ENCODE data around the gene C16orf95.
A peak's percentile ranks its signal among the peaks of the same experiment; 100 is the strongest.

Gene C16orf95

DNA sequence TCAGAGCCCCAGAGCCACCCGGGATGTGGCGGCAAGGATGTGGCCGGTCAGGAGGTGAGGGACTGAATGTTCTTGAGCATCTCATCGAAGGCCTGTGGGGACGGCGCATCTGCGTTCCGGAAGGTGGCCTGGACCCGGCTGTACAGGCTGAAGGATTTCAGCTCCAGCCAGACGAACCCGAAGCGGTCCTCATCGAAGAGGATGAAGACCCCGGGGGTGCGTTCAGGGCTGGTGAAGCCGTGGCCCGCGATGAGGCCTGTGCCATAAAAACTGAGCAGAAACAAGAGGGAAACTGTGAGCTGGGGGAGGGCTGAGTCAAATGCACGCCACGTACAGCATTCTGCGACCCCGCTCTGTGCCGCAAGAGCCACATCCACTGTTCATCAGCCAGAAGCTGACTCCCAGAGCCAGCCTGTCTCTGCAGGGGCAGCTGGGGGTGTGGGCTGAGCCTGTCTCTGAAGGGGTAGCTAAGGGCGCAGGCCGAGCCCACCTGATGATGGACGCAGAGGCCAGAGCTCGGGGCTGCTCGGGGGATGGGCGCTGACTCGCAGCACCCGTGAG lies 14.1 kb upstream of the C16orf95 start:
- DNase-seq: no peak

DNA sequence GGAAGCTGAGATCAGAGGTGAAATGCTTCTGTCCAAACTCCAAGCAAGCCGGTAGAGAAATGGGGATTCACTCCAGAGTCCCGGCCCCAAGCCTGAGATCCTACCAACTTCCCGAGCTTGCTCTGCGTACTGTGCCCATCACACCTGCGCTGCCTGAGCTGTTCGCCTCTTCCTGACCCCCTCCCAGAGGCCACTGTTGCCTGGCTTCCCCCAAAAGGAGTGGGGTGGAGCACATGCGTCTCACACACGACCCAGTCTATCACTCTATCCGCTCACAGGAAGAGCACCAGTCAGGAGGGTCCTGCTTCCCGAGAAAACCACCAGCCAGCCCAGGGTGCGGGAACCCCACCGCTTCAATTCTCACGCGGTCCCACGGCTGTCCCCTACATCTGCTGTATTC lies 13.5 kb upstream of the C16orf95 start:
- DNase-seq: no peak

DNA sequence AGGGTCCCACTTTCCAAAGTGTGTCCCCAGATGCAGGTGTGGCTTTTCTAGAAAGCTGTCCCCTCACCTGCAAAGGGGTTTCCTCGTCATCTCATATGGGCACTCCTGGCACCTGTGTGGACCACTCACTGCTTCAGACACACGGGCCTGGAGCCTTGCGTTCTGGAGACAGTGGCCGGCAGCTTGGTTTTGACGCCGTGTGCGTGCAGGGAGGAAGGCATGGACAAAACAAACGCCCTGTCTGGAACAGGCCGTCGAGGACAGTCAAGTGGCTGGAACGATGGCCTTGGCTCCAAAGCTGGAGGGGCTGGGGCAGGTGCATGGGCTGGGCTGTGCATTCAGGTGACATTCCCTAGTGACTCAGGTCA lies 13.0 kb upstream of the C16orf95 start:
- no peak for DNase-seq

DNA sequence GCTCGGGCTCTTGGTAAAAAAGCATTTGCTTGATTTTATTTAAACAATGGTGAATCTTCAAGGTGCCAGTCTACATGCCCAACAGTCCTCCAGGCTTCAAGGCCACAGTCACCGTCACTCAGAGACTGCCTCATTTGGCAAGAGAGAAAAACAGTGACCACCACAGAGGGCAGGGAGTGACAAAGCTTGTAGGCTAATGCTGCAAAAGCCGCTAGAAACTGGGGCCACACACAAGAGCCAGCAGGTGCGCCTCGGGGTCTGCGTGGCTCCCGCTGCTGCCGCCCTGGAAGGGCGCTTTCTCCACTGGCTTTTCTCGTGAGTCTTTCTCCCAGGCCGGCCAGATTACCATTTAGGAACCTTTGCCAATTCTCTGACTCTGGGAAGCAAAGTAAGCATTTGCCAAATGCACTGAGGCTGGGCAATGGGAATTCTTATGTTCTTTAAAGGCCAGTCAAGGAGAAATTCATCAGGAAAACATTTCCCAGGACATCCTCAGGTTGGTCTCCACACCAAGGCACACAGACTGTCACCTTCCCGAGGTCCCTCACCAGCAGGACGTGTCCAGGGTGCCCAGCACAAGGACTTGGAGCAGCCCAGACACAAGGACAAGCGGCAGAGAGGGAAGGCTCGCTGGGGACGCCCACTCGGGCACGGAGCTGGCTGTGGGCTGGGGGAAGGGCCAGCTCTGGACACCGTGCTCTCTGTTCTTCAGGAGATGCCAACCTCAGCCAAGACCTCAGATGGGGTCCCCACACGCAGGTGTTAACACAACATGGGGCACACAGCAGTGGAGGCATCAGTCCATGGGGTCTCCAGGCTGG lies 12.5 kb upstream of the C16orf95 start:
- DNase-seq: no peak

DNA sequence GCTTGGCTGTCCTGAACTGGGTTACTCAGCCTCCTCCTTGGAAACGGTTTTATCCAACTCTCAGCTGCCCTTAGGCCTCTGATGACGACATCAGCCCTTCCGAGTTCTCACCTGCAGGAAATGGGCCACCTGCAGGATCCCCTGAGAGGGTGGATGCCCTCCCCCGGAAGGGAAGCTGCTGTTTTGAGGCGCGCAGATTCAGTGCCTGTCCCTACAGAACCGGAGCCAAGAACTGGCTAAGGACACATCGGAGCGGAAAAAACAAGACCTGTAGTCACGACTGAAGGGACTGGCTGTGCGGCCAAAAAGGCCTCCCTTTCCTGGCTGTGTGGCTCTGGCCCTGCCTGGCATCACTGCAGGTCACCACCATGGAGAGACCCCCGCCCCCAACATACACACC lies 11.7 kb upstream of the C16orf95 start:
- DNase-seq: no peak

DNA sequence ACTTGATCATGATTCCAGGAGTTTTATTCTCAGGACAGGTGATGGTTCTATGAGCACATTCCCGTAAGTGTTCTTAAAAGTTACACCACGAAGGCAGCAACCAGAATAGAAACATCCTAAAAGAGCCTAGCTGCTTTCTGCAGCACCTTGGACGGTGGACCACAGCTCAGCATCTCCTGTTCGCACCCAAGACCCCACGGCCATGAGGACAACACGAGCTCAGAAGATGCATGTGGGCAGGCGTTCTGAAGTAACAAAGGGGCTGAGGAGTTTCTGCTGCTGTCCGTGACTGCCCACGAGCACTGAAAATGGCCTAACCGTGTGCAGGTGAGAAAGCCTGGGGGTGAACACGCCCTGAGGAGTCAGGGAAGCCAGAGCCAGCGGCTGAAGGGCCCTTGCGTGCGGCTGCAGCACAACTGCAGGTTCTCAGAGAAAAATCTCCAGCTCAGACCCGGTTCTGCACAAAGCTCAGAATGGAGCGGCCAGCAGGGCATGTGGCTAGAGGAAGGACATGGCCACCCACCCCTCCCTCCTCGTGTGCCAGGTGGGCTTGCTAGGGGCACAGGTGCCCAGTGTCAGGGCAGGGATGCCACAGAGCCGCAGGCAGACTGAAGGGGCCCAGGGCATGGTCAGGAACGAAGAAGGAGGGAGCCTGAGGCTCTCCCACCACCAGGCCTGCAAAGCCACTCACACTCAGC lies 10.8 kb upstream of the C16orf95 start:
- DNase-seq: no peak

DNA sequence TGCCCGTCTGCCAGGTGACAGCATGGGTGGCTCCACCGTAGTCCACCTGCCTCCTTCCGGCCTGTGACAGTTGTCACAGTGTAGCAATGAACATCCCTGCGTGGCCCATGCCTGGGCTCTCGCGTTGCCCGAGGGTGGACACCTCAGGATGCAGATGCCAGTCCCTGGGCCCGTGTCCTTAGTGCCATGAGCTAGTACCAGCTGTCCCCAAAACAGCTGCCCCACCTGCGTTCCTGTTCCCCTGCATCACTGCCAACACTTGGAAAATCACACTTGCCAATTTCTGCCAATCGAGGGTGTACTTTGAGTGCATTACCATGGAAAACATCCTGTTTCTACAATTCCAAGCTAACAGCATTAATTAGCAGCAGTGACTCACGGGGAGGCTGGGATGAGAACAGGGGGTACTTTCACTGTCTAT lies 9.0 kb upstream of the C16orf95 start:
- no peak for DNase-seq

DNA sequence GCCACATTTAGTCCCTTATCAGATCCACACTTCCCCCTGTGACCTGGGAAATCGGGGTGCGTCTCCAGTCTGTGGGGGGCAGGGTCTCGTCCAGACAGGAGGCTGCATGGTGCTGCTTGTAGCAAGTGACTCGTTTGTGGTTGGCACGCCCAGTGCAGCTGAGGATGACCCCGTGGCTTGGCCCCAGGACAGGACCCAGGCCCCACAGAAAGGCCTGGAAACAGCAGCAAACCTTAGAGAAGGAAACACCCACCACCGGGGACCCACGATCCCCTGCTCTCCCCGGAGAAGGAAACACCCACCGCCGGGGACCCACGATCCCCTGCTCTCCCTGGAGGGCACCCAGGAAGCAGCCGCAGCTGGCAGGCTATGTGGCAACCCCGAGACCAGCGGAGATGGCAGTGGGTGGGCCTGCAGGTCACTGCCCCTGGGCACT lies 8.2 kb upstream of the C16orf95 start:
- no peak for DNase-seq

DNA sequence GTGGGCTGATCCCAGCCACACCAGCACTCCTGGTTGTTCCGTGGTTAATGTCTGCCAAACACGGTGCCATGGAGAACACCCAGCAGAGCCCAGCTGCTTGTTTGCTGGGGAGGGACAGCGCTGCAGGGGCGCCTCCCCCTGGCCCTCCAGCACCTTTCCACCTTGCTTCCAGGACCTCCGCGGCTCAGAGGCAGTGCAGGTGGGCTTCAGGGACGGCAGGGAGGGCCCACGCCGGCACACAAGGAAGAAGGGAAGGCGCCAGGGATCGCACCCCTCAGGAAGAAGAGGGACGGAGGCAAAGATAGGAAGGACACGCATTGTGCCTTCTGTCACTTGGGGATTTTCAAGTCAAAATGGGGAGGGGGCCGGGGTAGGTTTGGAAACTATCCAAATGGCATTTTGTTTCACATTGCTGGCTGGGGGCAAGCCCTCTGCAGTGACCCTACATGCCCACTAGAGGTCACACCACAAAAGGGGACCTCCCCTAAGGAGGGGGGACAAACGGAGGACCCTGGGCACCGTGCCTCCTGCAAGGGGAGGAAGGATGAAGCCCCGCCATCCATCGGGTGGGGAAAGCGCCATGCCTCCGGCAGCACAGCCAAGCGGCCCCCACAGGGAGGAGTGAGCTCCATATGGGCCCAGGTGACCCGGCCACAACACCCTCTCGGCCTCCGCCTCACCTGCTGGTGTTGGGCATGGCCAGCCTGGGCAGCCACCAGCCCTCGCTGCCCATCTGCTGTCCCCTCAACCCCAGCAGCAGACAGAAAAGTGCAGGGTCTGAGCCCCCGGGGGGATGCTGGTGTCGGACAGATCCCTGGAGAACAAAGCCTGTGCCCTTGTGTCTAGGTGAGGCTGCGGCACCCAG lies 7.5 kb upstream of the C16orf95 start:
- peak; percentile 58 for DNase-seq

DNA sequence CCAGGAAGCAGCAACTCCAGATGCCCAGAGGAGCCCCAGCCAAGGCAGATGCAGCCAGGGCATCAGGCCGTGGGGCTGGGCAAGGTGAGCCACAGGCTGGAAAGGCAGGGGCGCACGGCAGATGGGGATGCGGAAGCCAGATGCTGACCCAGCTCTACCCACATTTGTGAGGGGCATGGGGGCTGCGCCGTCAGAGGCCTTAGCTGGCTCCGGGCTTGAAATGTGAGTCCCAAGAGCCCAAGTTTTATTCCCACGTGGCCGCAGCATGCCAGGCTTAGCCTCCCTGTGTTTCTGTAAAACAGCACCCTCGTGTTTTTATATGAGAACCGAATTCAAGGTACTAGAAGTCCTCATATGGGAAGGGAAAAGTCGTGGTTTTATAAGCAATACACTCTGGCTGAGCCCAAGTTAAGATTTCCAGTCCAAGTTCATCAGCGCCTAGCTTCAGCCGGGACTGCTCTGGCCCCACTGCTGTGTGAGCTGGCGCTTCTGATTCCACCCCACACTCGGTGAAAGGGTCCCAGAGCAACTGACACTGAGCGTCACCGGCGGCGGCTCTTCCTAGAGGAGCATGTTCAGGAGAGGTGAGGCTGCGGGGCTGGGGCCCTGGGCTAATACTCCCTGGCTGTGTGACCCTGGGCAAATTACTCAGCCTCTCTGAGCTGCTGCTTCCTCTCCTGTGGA lies 6.7 kb upstream of the C16orf95 start:
- DNase-seq: no peak

DNA sequence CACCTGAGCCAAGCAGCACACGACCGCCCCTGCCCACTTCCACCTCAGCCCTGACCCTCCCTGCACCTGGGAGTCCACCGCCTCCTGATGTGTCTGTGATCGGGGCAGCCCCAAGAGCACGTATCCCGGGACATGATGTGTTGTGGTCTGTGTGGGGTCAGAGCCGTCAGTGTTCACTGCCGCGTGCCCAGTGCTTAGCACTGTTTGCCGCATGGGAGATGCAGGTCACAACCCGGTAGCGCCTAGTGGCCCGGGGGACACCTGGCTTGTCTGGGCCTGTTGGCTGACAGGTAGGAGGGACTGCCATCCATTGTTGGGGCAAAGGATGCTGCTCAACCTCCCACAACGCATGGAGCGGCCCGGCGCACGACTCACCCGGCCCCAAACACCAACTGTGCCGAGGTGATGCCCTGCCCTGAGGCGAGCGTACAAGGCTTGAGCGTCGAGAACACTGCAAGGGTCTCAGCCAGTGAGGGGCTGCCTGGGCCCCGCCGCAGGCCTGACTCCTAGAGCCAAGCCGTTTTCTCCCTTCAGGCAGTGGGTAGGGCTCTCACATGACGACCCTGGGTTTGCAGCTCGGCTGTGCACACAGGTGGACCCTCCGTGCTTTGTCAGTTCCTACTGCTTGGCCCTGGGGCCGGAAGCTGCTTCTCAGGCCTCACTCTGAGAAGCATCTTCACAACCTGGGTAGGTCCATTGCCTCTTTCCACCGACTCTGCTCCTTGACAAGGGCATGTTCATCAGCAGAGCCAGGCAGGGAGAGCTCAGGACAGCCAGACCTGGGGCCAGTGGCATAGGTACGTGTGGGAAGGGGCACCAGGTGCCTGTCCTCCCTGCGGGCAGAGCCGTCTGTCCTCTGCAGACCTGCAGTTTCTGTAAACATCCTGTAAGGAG lies 5.9 kb upstream of the C16orf95 start:
- no peak for DNase-seq

DNA sequence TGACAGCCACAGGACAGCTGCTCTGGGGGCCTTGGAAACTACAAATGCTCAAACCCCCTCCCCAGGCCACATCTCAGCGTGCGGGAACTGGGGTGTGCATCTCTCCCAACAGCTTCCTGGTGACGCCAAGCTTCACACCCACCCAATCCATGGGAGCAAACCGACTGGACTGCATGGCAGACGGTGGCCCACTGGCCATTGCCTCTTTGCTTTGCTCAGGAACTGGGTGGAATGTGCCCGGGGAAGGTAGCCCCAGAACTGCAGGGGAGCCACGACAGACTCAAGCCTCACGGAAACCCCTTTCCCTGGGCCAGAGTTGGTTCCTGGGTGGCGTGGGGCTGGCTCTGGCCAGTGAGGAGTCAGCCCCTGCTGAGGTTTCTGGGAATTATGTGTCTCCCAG lies 5.2 kb upstream of the C16orf95 start:
- no peak for DNase-seq

DNA sequence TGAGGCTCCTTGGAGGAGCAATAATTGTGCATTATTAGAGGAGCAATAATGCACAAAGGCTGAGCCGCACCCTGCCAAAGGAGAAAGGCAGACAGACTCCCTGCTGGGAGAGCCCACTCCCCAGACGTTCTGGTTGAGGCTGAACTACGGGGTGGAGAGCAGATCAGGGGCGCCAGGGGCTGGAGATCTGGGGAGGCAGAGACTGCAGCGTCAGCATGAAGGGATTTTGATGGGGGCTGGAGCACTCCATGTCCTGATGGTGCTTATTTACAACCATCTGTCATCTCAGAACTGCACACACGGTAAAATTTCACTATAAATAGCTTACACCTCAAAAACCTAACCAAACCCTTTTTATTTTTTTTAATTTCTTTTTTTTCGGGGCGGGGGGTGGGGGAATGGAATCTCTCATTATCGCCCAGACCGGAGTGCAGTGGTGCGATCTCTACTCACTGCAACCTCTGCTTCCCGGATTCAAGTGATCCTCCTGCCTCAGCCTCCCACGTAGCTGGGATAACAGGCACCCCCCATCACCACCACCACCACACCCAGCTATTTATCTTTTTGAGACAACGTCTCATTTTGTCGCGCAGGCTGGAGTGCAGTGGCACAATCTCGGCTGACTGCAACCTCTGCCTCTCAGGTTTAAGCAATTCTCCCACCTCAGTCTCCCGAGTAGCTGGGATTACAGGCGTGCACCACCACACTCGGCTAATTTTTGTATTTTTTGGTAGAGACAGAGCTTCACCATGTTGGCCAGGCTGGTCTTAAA lies 4.3 kb upstream of the C16orf95 start:
- no peak for DNase-seq

DNA sequence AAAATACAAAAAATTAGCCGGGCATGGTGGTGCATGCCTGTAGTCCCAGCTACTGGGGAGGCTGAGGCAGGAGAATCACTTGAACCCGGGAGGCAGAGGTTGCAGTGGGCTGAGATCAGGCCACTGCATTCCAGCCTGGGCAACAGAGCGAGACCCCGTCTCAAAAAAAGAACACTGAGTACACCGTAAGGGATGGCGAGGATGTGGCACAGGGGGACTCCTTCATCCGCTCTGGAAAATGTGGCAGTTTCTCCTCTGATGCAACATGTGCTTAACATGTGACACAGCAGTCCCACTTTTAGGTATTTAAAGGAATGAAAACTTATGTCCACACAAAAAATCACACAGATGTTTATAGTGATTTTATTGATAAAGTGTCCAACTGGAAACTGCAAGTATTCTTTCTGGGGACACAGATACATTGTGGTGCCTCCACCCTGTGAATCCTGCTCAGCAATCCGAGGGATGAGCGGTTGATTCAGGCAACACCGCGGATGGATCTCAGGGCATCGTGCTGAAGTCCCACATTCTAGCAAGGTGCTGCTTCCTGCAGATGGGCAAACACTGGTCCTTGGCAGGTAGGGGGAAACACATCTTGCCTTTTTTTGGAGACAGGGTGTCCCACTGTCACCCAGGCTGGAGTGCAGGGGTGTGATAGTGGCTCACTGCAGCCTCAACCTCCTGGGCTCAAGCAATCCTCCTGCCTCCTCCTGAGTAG lies 3.5 kb upstream of the C16orf95 start:
- DNase-seq: no peak

DNA sequence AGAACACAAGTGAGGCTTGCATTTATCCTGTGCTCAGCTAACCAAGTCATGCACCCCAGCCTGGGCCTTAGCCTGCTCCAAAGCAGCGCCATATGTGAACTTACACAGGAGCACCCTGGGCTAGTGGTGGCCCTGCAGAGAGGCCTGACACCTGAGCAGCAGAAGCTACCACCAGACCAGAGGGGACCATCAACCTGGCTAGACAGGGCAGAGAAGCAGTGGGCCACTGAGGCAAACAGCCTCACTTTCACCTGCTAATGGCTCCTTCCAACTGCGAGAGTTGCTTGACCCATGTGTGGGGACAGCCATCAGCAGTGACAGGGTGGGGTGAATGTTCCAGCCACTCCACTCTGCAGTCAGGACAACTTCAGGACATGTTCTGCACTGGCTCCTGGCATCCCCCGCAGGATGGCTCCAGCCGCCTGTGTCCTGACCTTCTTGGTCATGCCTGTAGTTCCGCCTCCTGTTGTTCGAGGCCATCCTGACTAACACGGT lies 2.9 kb upstream of the C16orf95 start:
- no peak for DNase-seq

DNA sequence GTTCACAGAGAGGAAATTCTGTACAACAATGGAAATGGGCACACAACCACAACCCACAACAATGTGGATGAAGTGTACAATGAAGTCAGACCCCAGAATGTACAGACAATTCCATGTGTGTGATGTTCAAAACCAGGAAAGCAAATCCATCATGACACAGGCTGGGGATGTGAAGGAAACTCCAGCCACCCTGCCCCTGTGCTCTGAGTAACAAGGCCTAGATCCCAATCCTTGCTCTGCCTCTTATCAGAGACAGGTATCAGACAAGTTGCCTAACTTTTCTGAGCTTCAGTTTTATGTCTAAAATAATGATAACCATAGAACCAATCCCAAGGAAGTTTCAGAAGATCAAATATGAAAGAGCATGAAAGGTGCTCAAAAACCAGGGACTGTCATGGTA lies 1.8 kb upstream of the C16orf95 start:
- no peak for DNase-seq

DNA sequence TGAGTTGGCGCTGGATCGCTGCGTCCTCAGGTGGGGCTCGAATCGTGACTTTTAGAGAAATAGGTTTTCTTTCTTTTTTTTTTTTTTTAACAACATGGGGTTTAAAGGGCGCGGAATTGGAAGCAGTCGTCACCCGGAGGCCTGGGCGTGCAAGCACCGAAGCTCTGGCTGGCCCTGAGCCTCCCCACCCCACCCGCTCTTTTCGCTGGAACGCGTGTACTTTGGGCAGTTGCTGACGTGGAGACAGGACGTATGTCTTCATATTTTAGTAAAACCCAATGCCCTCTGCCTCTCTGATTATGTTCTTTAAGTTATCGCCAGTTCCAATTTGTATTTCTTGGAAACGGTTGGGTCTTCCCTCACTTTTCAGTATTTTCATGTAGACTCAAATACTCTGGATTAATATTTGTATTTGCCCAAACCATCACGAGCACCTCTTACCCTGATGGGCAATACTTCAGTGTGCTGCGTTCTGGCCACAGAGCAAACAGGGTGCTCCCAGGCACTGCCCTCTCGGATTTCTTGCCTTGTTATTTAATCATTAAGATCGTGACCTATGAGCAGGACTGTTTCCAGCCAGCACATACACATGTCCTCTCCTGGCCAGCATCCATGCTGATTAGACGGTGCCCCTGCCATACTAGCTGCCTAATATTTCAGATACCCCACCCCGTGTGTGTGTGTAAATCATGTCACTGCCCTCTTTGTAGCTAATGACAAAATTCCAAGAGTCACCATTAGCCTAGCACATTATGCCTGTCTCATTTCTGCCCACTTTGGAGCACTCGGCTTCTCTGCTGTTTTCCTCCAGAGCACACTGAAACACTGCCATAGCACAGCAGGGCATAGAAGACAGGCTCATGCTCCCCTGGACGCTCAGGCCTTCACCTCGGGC lies 805 bp upstream of the C16orf95 start:
- DNase-seq: no peak

DNA sequence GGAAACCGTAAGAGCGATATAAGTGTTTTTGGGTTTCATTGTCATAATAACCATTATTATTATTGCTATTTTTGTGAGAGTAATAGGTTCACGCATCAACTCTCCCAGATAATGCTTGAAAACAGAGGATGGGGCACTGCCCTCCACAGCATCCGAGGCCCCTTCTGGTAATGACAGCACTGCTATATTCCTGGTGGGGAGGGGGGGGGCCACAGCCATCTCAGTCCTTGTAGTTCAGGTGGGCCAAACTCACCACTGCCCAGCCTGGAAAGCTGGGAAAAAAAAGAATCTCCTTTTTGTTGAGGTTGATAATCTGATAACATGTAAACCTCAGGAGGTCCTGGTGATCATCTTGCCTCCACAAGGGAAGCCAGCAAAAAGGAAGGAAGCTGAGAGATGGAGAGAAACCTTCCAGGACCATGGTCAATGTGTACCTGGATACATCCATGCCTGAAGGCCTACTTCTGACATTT lies 706 bp downstream of the C16orf95 start:
- DNase-seq: no peak

DNA sequence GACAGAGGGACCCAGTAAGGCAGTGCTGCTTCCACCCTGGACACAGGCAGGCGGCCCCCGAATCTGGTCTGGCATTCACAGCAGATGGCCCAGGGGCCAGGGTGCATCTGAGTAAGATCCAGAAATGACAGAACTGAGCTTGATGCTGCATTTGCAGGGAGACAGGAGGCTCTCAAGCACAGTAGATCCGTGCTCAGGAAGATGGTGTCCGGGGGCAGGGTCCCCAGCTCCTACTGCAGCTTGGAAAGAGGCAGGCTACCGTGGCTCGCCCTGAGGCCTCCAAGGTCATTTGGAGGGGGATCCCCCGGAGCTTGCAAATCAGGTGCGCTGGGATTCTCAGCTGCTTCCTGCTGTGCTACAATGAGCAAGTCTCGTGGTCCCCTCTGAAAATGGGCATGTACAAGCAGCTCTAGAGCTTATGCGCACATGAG lies 2.2 kb downstream of the C16orf95 start:
- DNase-seq: no peak
